WI38 (cell line): ENCODE measurements around the gene DNM2.
"Not testable (repeated sequence)": the region's sequence is repeated elsewhere in the genome, so short reads cannot be mapped to it uniquely, and the experiment has no call there.

Source experiments
- H3K4me3 ChIP-seq: 2 replicates; pipeline ENCODE4 v1.5.1; 2011; ENCODE audit warnings: low read depth, mild to moderate bottlenecking, control low read depth, low read length
- CTCF ChIP-seq: IDR thresholded peaks from 2 replicates; pipeline ENCODE4 v1.5.1; 2012; ENCODE audit warnings: low read depth, mild to moderate bottlenecking, control low read depth, low read length

Gene DNM2

DNA sequence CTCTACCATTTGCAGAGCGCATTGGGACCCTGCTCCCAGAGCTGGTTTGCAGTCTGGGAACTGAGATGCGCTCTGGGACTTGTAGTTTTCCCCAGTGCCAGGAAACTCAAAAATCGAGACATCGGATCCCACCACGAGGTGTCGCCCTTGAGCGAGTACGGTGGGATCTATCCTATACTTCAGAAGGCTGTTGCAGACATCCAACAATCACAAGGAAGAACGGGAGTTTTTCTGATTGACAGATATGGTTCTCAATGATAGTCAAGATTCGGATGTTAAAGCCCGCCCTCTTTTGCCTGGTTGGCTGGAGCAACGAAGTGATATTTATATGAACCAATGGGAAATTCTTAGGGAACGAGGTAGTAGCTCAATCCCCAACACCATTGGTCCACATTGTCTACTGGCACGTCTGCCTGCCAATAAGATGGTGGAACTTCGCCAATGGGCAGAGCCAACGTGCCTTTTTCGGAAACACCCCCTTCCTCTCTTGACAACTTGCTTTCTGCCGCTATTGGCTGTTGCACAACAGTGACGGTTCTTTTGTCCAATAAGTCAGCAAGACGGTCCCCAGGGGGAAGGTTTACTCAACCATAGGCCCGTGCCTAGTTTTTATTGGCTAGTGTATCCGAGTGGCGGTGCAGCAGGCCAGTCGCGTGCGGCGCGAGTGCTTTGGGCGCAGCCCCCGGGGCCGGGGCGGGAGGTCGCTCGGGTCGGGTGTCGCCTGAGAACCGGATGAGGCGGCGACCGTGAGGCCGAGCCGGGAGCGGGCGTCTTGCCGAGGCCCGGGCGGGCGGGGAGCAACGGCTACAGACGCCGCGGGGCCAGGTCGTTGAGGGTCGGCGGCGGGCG lies at the start of gene DNM2:
Gene DNM2 (plus strand): TSS at position 724 of the 849 bp plus-strand sequence. CDS start 164 bp downstream, outside the sequence.
- peak; percentile 53 for TF ChIP-seq CTCF
- H3K4me3 ChIP-seq = peak within 1 kb of the TSS; percentile 86

DNA sequence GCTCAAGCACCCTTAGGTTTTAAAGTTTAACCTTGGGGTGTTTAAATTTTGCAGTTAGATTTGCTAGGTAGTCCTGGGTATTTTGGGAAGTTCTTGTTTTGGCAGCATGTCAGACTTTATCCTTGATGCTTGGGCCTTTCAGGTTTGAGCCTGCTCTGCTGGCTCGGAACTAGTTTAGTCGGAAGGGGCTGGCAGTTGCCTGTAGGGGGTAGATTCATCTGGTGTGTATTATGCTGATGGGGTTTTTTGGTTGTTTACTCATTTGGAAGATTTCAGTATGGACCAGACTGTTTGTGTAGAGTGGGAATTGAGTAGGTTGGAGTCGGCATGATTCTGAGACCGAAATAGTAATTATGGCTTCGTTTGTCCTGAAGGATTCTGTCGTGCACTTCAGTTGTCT lies 48.6 kb upstream of the DNM2 start:
- H3K4me3 ChIP-seq = no peak overlapping the region
- no peak for TF ChIP-seq CTCF

DNA sequence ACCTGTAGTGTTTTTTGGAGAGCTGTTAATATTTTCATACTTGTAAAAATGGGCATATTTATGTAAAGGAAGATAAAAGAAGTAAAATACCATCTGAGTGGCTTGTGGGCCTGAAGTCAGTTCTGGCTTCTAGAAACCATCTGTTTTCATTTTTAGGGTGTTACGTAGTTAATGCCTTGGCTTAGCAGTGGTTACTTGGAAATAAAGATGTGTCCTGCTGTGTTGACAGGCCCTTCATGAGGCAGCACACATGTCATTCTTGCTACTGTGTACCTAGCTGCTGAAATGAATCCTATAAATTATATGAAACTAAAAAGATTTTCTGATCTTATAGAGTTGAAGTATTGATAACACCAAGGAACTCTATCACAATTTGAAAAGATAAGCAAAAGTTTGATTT lies 47.7 kb upstream of the DNM2 start:
- no peak for TF ChIP-seq CTCF
- H3K4me3 ChIP-seq = no peak overlapping the region

DNA sequence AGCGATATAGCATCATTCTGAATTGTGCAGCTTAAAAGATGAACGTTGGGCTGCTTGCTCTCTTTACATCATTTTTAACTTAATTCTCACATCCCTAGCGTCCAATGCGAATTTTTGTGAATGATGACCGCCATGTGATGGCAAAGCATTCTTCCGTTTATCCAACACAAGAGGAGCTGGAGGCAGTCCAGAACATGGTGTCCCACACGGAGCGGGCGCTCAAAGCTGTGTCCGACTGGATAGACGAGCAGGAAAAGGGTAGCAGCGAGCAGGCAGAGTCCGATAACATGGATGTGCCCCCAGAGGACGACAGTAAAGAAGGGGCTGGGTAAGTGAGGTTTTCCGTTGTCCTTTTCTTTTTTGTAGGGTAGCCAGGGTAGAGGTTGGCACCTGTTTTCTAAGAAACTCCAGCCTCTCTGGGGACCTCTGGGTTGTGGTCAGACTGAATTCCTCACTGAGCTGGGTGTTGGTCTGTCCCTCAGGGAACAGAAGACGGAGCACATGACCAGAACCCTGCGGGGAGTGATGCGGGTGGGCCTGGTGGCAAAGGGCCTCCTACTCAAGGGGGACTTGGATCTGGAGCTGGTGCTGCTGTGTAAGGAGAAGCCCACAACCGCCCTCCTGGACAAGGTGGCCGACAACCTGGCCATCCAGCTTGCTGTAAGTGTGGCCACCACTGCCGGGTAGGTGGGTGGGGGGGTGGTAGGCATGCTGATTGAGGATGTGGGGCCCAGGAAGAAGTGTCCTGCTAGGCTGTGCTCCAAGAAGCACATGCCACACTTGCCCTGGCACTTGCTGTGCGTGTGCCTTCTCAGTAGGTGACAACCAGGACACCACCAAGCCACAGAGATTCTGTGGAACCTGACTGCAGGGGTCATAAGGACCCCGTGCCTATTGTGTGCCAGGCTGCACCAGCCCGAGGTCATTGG lies 46.7 kb upstream of the DNM2 start:
- H3K4me3 ChIP-seq = no peak overlapping the region
- no peak for TF ChIP-seq CTCF

- not testable (repeated sequence) for H3K4me3 ChIP-seq
Measured at GRCh38 chr19:10671922-10672321, 46.0 kb upstream of the DNM2 start.

- not testable (repeated sequence) for H3K4me3 ChIP-seq
Measured at GRCh38 chr19:10675214-10675613, 42.7 kb upstream of the DNM2 start.

- no peak for TF ChIP-seq CTCF
- H3K4me3 ChIP-seq = no peak overlapping the region
Measured at GRCh38 chr19:10677751-10678150, 40.1 kb upstream of the DNM2 start.

DNA sequence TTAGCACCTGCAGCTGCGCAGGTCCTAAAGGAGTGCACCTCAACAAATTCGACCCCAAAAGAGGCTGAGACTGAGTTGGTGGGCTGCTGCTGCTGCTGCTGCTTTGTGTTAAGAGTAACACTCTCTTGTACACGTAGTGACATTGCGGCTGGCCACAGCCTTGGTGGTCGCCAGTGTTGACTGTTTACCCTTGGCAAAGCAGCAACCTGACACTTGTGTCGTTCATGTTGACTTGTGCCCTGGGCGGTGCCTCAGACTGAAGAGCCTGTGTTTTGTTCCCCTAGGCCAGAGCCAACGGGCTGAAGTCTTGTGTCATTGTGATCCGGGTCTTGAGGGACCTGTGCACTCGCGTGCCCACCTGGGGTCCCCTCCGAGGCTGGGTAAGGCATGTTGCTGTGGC lies 39.1 kb upstream of the DNM2 start:
- no peak overlapping the region for H3K4me3 ChIP-seq
- no peak for TF ChIP-seq CTCF
